Stimulated activated naive CD8-positive, alpha-beta T cell treated with anti-CD3 and anti-CD28 coated beads, Interleukin-15, amount 100 ng/mL, for 72 hours (primary cell): ENCODE data around the gene ITGB2.

Source experiments
- ATAC-seq: fragments of 150-1000 bp; cut with Tn5 transposase; 2 replicates; pipeline ENCODE4 v1.10.0; 2021; ENCODE audit warnings: mild to moderate bottlenecking, moderate library complexity
- DNase-seq, 2 donors: peaks; one replicate each; pipeline ENCODE4 v3.0.0; 2021 to 2022
- H3K27ac Mint-ChIP-seq, 2 donors: one replicate each; pipeline ENCODE4 v1.8.0; 2022; ENCODE audit warnings: mild to moderate bottlenecking in 2 of 2, mixed read lengths in 2 of 2, moderate library complexity in 2 of 2
- H3K27me3 Mint-ChIP-seq: one replicate; pipeline ENCODE4 v1.8.0; 2022; ENCODE audit warnings: mixed read lengths
- H3K4me1 Mint-ChIP-seq: one replicate; pipeline ENCODE4 v1.8.0; 2022; ENCODE audit warnings: mild to moderate bottlenecking, mixed read lengths
- H3K4me3 Mint-ChIP-seq, 2 donors: one replicate each; pipeline ENCODE4 v1.8.0; 2022; ENCODE audit warnings: mild to moderate bottlenecking in 2 of 2, mixed read lengths in 2 of 2, moderate library complexity in 1 of 2
- H3K9me3 Mint-ChIP-seq, 2 donors: one replicate each; pipeline ENCODE4 v1.8.0; 2022; ENCODE audit warnings: mixed read lengths in 2 of 2

Gene ITGB2

GRCh38 chr21:44948426-44949120 is 27.9 kb upstream of the ITGB2 start:
- Mint-ChIP-seq H3K27ac (no peak overlapping the region), H3K9me3 (no peaks in the 10 kb centered on the region), H3K4me3 (no peak overlapping the region), H3K4me1 (peaks cover 72% of the 10 kb centered on the region), H3K27me3 (no peaks in the 10 kb centered on the region)
- ATAC-seq (no peak), DNase-seq (no peak)

GRCh38 chr21:44947930-44948331 is 27.2 kb upstream of the ITGB2 start:
- DNase-seq: no peak

GRCh38 chr21:44947111-44947929 is 26.6 kb upstream of the ITGB2 start:
- Mint-ChIP-seq H3K4me1 (peaks cover 77% of the 10 kb centered on the region), H3K9me3 (no peaks in the 10 kb centered on the region), H3K4me3 (no peak overlapping the region), H3K27ac (no peak overlapping the region), H3K27me3 (no peaks in the 10 kb centered on the region)
- DNase-seq (no peak), ATAC-seq (no peak)

More at GRCh38 chr21:44947930-44948331, 27.2 kb upstream of the ITGB2 start:
- H3K4me1 Mint-ChIP-seq: peaks cover 77% of the 10 kb centered on the region
- no peak for ATAC-seq
- no peaks in the 10 kb centered on the region for H3K27me3 Mint-ChIP-seq
- H3K4me3 Mint-ChIP-seq: no peak overlapping the region
- H3K27ac Mint-ChIP-seq: peak overlapping the region in 1 of 2 donors; percentile 77
- no peaks in the 10 kb centered on the region for H3K9me3 Mint-ChIP-seq

GRCh38 chr21:44946254-44947041 is 25.7 kb upstream of the ITGB2 start:
- H3K27ac Mint-ChIP-seq: peak overlapping the region in 1 of 2 donors; percentile 19
- DNase-seq (no peak), ATAC-seq (no peak)
- no peaks in the 10 kb centered on the region for H3K27me3 Mint-ChIP-seq
- H3K4me1 Mint-ChIP-seq: peaks cover 82% of the 10 kb centered on the region
- no peaks in the 10 kb centered on the region for H3K9me3 Mint-ChIP-seq
- no peak overlapping the region for H3K4me3 Mint-ChIP-seq

- DNase-seq: no peak
- peaks cover 81% of the 10 kb centered on the region for H3K4me1 Mint-ChIP-seq
- H3K27me3 Mint-ChIP-seq: no peaks in the 10 kb centered on the region
- H3K27ac Mint-ChIP-seq: peak overlapping the region in 1 of 2 donors; percentile 48
- H3K9me3 Mint-ChIP-seq: no peaks in the 10 kb centered on the region
- no peak for ATAC-seq
- H3K4me3 Mint-ChIP-seq: no peak overlapping the region
Observed at GRCh38 chr21:44944596-44944995, 23.9 kb upstream of the ITGB2 start.

GRCh38 chr21:44943686-44944550 is 23.2 kb upstream of the ITGB2 start:
- no peak for DNase-seq
- peaks cover 81% of the 10 kb centered on the region for H3K4me1 Mint-ChIP-seq
- no peak for ATAC-seq
- no peaks in the 10 kb centered on the region for H3K9me3 Mint-ChIP-seq
- no peaks in the 10 kb centered on the region for H3K27me3 Mint-ChIP-seq
- no peak overlapping the region for H3K4me3 Mint-ChIP-seq
- no peak overlapping the region for H3K27ac Mint-ChIP-seq

GRCh38 chr21:44943005-44943685 is 22.4 kb upstream of the ITGB2 start:
- no peaks in the 10 kb centered on the region for H3K27me3 Mint-ChIP-seq
- peaks cover 79% of the 10 kb centered on the region for H3K4me1 Mint-ChIP-seq
- H3K27ac Mint-ChIP-seq: peak overlapping the region; percentile 62 to 82
- DNase-seq: no peak
- peak overlapping the region in 1 of 2 donors; percentile 10 for H3K4me3 Mint-ChIP-seq
- ATAC-seq: no peak
- no peaks in the 10 kb centered on the region for H3K9me3 Mint-ChIP-seq

GRCh38 chr21:44942566-44942965 is 21.9 kb upstream of the ITGB2 start:
- DNase-seq: no peak
- peak overlapping the region in 1 of 2 donors; percentile 92 for H3K27ac Mint-ChIP-seq
- H3K9me3 Mint-ChIP-seq: no peaks in the 10 kb centered on the region
- peaks cover 73% of the 10 kb centered on the region for H3K4me1 Mint-ChIP-seq
- ATAC-seq: no peak
- no peaks in the 10 kb centered on the region for H3K27me3 Mint-ChIP-seq
- H3K4me3 Mint-ChIP-seq: peak overlapping the region; percentile 73 to 90

- ATAC-seq (no peak), DNase-seq (no peak)
- H3K27ac Mint-ChIP-seq: peak overlapping the region in 1 of 2 donors; percentile 47
- peaks cover 71% of the 10 kb centered on the region for H3K4me1 Mint-ChIP-seq
- H3K27me3 Mint-ChIP-seq: no peaks in the 10 kb centered on the region
- H3K4me3 Mint-ChIP-seq: peak overlapping the region; percentile 90 to 94
- H3K9me3 Mint-ChIP-seq: no peaks in the 10 kb centered on the region
Observed at GRCh38 chr21:44941567-44941966, 20.9 kb upstream of the ITGB2 start.

- peak overlapping the region; percentile 90 to 94 for H3K4me3 Mint-ChIP-seq
- ATAC-seq (peak; percentile 59), DNase-seq (no peak)
- peak overlapping the region; percentile 65 to 86 for H3K27ac Mint-ChIP-seq
- no peaks in the 10 kb centered on the region for H3K27me3 Mint-ChIP-seq
- no peaks in the 10 kb centered on the region for H3K9me3 Mint-ChIP-seq
- peaks cover 59% of the 10 kb centered on the region for H3K4me1 Mint-ChIP-seq
Observed at GRCh38 chr21:44940116-44940631, 19.5 kb upstream of the ITGB2 start.

- H3K27ac Mint-ChIP-seq: peak within 1 kb of the TSS; percentile 89 to 91
- peak; percentile 96 for ATAC-seq
- H3K4me1 Mint-ChIP-seq: peaks cover 54% of the 10 kb centered on the region
- H3K27me3 Mint-ChIP-seq: no peaks in the 10 kb centered on the region
- no peaks in the 10 kb centered on the region for H3K9me3 Mint-ChIP-seq
- peak within 1 kb of the TSS; percentile 90 to 94 for H3K4me3 Mint-ChIP-seq
- DNase-seq: peak; percentile 85 to 86
Observed at GRCh38 chr21:44939532-44940115, 18.9 kb upstream of the ITGB2 start, which contains the start of gene SLX9. SLX9 (plus strand) TSS chr21:44940029; CDS start chr21:44940058, 29 bp downstream.

- Mint-ChIP-seq H3K27ac (peak overlapping the region; percentile 89 to 91), H3K4me1 (peaks cover 48% of the 10 kb centered on the region), H3K4me3 (peak overlapping the region; percentile 90 to 94), H3K9me3 (no peaks in the 10 kb centered on the region), H3K27me3 (no peaks in the 10 kb centered on the region)
- no peak for ATAC-seq
- no peak for DNase-seq
Observed at GRCh38 chr21:44938772-44939531, 18.3 kb upstream of the ITGB2 start.

GRCh38 chr21:44935533-44935927 is 14.8 kb upstream of the ITGB2 start:
- H3K4me1 Mint-ChIP-seq: peaks cover 33% of the 10 kb centered on the region
- DNase-seq: no peak
- no peak for ATAC-seq
- H3K27ac Mint-ChIP-seq: no peak overlapping the region
- no peak overlapping the region for H3K4me3 Mint-ChIP-seq
- H3K9me3 Mint-ChIP-seq: no peaks in the 10 kb centered on the region
- H3K27me3 Mint-ChIP-seq: no peaks in the 10 kb centered on the region
